HCT116 (cell line): ENCODE results near the gene KIFAP3. TPM values are rescaled to one million over a fixed set of nuclear protein-coding genes. Genes with fewer than 3 reads are reported as not detected.

Source experiments
- ATAC-seq: fragments of 200-7000 bp; cut with Tn5 transposase; 2 replicates; pipeline ENCODE4 v1.9.1; 2020; ENCODE audit warnings: mild to moderate bottlenecking, moderate library complexity
- BruUV-seq: library from RNA; stranded (reverse); fragments of 400-500 nt; replicated peaks from 2 replicates; lab custom pipeline; 2021; lab: Mats Ljungman, UMichigan
- CTCF ChIA-PET: fragments of 300-600 bp; sonication (Branson Sonifier 250); formaldehyde crosslinking; loops from one replicate; lab custom pipeline; 2021; ENCODE audit warnings: antibody characterized with exemption; lab: Charles Lee
- POLR2A ChIA-PET: fragments of 300-600, 350-600 bp; sonication (Branson Sonifier 250); formaldehyde crosslinking; loops from one replicate; lab custom pipeline; 2021; ENCODE audit warnings: antibody characterized with exemption; lab: Charles Lee
- RAD21 ChIA-PET, 2 experiments: fragments of 300-600 bp; sonication (Branson Sonifier 250); formaldehyde crosslinking; loops; one replicate each; lab custom pipeline; 2023; ENCODE audit warnings: low total read pairs in 2 of 2; ENCODE audit not compliant: uncharacterized antibody in 2 of 2, unreplicated experiment in 2 of 2, low non-redundant PET in 1 of 2; lab: Charles Lee
- DNase-seq: peaks from one replicate; pipeline ENCODE4 v3.0.0-alpha.2; 2010; ENCODE audit warnings: low read depth, low spot score
- H2AFZ ChIP-seq: fragments of 200-600 bp; shearing (Covaris generic), sonication (generic); 2 replicates; pipeline ENCODE4 v1.6.1; 2017; ENCODE audit warnings: low read depth, mixed run types, mixed read lengths, antibody characterized with exemption, low read length; ENCODE audit not compliant: poor library complexity, severe bottlenecking
- H3K27ac ChIP-seq: 2 replicates; pipeline ENCODE4 v1.5.1; 2012; ENCODE audit warnings: low read depth, low read length
- H3K27me3 ChIP-seq: fragments of 200-600 bp; sonication (generic); 2 replicates; pipeline ENCODE4 v1.6.1; 2016; ENCODE audit warnings: mixed run types, low read length, mixed read lengths; ENCODE audit not compliant: insufficient read depth
- H3K36me3 ChIP-seq, 2 experiments: fragments of 200-500 bp in 1 of 2; fragments of 200-600 bp in 1 of 2; sonication (Bioruptor generic) in 1 of 2; sonication (generic) in 1 of 2; 2 replicates each; pipeline versions ENCODE4 v1.5.1 to v1.6.1; 2014 to 2016; ENCODE audit warnings: low read length in 2 of 2, inconsistent platforms in 1 of 2, mixed read lengths in 1 of 2, mixed run types in 1 of 2; ENCODE audit not compliant: insufficient read depth in 2 of 2, control insufficient read depth in 1 of 2
- H3K4me1 ChIP-seq, 2 experiments: fragments of 200-600 bp in 1 of 2; sonication (generic) in 1 of 2; 2 replicates each; pipeline versions ENCODE4 v1.5.1 to v1.6.1; 2012 to 2017; ENCODE audit warnings: low read length in 2 of 2, inconsistent platforms in 1 of 2, mild to moderate bottlenecking in 1 of 2, mixed read lengths in 1 of 2, mixed run types in 1 of 2, moderate library complexity in 1 of 2; ENCODE audit not compliant: insufficient read depth in 2 of 2, control insufficient read depth in 1 of 2
- H3K4me2 ChIP-seq: fragments of 200-600 bp; sonication (generic); 2 replicates; pipeline ENCODE4 v1.6.1; 2017; ENCODE audit warnings: mixed run types, low read length, mixed read lengths
- H3K4me3 ChIP-seq, 2 experiments: fragments of 200-600 bp in 1 of 2; sonication (generic) in 1 of 2; replicated peaks in 1 of 2; 2 replicates each; pipeline ENCODE4 v1.5.1; 2011 to 2016; ENCODE audit warnings: low read length in 2 of 2, control low read depth in 1 of 2, low read depth in 1 of 2, mild to moderate bottlenecking in 1 of 2, mixed read lengths in 1 of 2, mixed run types in 1 of 2
- H3K79me2 ChIP-seq: fragments of 200-600 bp; sonication (generic); 2 replicates; pipeline ENCODE4 v1.6.1; 2017; ENCODE audit warnings: mild to moderate bottlenecking, mixed run types, low read length, moderate library complexity, mixed read lengths; ENCODE audit not compliant: insufficient read depth
- H3K9ac ChIP-seq: fragments of 200-600 bp; sonication (generic); 2 replicates; pipeline ENCODE4 v1.6.1; 2016; ENCODE audit warnings: low read length, mixed read lengths
- H3K9me2 ChIP-seq: fragments of 200-600 bp; sonication (generic), shearing (Covaris generic); 2 replicates; pipeline ENCODE4 v1.6.1; 2017; ENCODE audit warnings: mixed run types, mild to moderate bottlenecking, moderate library complexity; ENCODE audit not compliant: insufficient read depth
- H3K9me3 ChIP-seq, 2 experiments: fragments of 200-500 bp in 1 of 2; fragments of 200-600 bp in 1 of 2; sonication (Bioruptor generic) in 1 of 2; sonication (generic) in 1 of 2; 2 replicates each; pipeline ENCODE4 v1.6.1; 2014 to 2017; ENCODE audit warnings: low read length in 2 of 2, mixed read lengths in 2 of 2, inconsistent platforms in 1 of 2, low read depth in 1 of 2, mild to moderate bottlenecking in 1 of 2, mixed run types in 1 of 2, moderate library complexity in 1 of 2; ENCODE audit not compliant: control insufficient read depth in 1 of 2, insufficient read depth in 1 of 2
- H4K20me1 ChIP-seq: fragments of 200-600 bp; sonication (generic), shearing (Covaris generic); 2 replicates; pipeline ENCODE4 v1.6.1; 2017; ENCODE audit warnings: mixed run types, mild to moderate bottlenecking, moderate library complexity; ENCODE audit not compliant: insufficient read depth
- CBX3 ChIP-seq: IDR thresholded peaks from 2 replicates; pipeline ENCODE4 v1.6.1; 2012; ENCODE audit warnings: low read depth
- EGR1 ChIP-seq: IDR thresholded peaks from 2 replicates; pipeline ENCODE4 v1.6.1; 2012; ENCODE audit warnings: low read depth
- EZH2phosphoT487 ChIP-seq: fragments of 200-600 bp; IDR thresholded peaks from 2 replicates; pipeline ENCODE4 v1.6.1; 2018; ENCODE audit warnings: antibody characterized with exemption, borderline replicate concordance
- FOSL1 ChIP-seq: IDR thresholded peaks from 2 replicates; pipeline ENCODE4 v1.6.1; 2012; ENCODE audit warnings: low read depth
- POLR2A ChIP-seq: IDR thresholded peaks from 2 replicates; pipeline ENCODE4 v1.7.0; 2011; ENCODE audit warnings: borderline replicate concordance; ENCODE audit not compliant: insufficient read depth, insufficient read length; ENCODE audit errors: extremely low read depth
- POLR2AphosphoS5 ChIP-seq: IDR thresholded peaks from 2 replicates; pipeline ENCODE4 v1.6.1; 2011; ENCODE audit warnings: mild to moderate bottlenecking, low read depth, low read length, moderate library complexity
- RAD21 ChIP-seq: IDR thresholded peaks from 2 replicates; pipeline ENCODE4 v1.6.1; 2012; ENCODE audit warnings: low read depth, mild to moderate bottlenecking
- SIN3A ChIP-seq: IDR thresholded peaks from 2 replicates; pipeline ENCODE4 v1.6.1; 2012; ENCODE audit warnings: low read depth
- YY1 ChIP-seq: IDR thresholded peaks from 2 replicates; pipeline ENCODE4 v1.6.1; 2011; ENCODE audit warnings: low read length, low read depth, moderate library complexity, mild to moderate bottlenecking; ENCODE audit not compliant: insufficient replicate concordance; ENCODE audit errors: extremely low read depth
- ZFX ChIP-seq: fragments of 450-650 bp; IDR thresholded peaks from 2 replicates; pipeline ENCODE4 v1.6.1; 2017
- intact Hi-C: fragments of 100-400 bp; cut with micrococcal nuclease; formaldehyde crosslinking; loops from 2 replicates; pipeline ENCODE4 v1.10.0; 2022
- total RNA-seq: library from RNA; stranded (reverse); gene quantifications from one replicate; pipeline ENCODE4 v1.2.1, GENCODE V29; 2021; ENCODE audit not compliant: unreplicated experiment
- TF ChIP-seq, protein P1 (sequence below): IDR thresholded peaks from 2 replicates; pipeline ENCODE4 v1.6.1; 2012

KIFAP3 gene
- total RNA-seq, 1 experiment from 2014 or later, result 10.8 TPM

GRCh38 chr1:169892927-169893644 lies 181.4 kb downstream of the KIFAP3 start:
- ChIA-PET POLR2A (no interaction called here), RAD21 (no interaction called here), CTCF (interaction anchor here (1.6 kb wide), 1 partner anchor 1037 kb away, joined by 6 read pairs; no protein-coding TSS in a partner anchor)
- no peaks in the 10 kb centered on the region for H4K20me1 ChIP-seq
- H3K4me3 ChIP-seq, result peak overlapping the region; percentile 73 to 77
- peak overlapping the region; percentile 80 for H3K27ac ChIP-seq
- peaks cover 47% of the 10 kb centered on the region for H3K79me2 ChIP-seq
- BruUV-seq, result no TSS peak
- peaks cover 18 to 30% of the 10 kb centered on the region in 2 experiments for H3K4me1 ChIP-seq
- ATAC-seq (peak; percentile 18; the same call in 1 of the 2 replicates), DNase-seq (no peak)
- H3K36me3 ChIP-seq, result 0 out of 4 replicates have a peak, but pooled peaks cover 0 to 2% of the 10 kb centered on the region in 2 experiments
- no peaks in the 10 kb centered on the region for H3K9me3 ChIP-seq
- H3K4me2 ChIP-seq, result peak overlapping the region; percentile 90
- no peaks in the 10 kb centered on the region; the same call in 1 of the 2 replicates for H3K27me3 ChIP-seq
- intact Hi-C loops, result no loop called here
- no peak overlapping the region for H2AFZ ChIP-seq
- no peaks in the 10 kb centered on the region for H3K9me2 ChIP-seq
- peak; percentile 32 for TF ChIP-seq POLR2A
- 0 out of 2 replicates have a peak, but pooled peaks have one; percentile 17 for TF ChIP-seq SIN3A
- no peak for TF ChIP-seq CBX3
- TF ChIP-seq, protein P1, sequence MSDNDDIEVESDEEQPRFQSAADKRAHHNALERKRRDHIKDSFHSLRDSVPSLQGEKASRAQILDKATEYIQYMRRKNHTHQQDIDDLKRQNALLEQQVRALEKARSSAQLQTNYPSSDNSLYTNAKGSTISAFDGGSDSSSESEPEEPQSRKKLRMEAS, result no peak
- TF ChIP-seq RAD21, result 0 out of 2 replicates have a peak, but pooled peaks have one; percentile 0
- TF ChIP-seq EGR1, result no peak
- no peak for TF ChIP-seq YY1
- TF ChIP-seq EZH2phosphoT487, result no peak
- peak; percentile 73 for TF ChIP-seq ZFX
- no peak for TF ChIP-seq FOSL1
- no peak for TF ChIP-seq POLR2AphosphoS5
- peak overlapping the region; percentile 89 for H3K9ac ChIP-seq
